Measurements from ENCODE around the gene CLDN25.

- TF ChIP-seq CTCF (conservative IDR thresholded peaks at IDR 0.05; ENCODE audit: low read length) (no peak), EZH2phosphoT487 (IDR thresholded peaks at IDR 0.05; ENCODE audit: borderline replicate concordance, low read depth, low read length) (no peak)
These were observed 37.6 kb downstream of the CLDN25 start for GRCh38 chr11:113817162-113817561.
